ENCODE data around the gene ABCB4. TPM values are rescaled to one million over a fixed set of nuclear protein-coding genes. Genes with fewer than 3 reads are reported as not detected.

The ABCB4 gene
- total and polyA plus RNA-seq, 2 experiments from 2014 or later = 1.2 to 1.5 TPM

DNA sequence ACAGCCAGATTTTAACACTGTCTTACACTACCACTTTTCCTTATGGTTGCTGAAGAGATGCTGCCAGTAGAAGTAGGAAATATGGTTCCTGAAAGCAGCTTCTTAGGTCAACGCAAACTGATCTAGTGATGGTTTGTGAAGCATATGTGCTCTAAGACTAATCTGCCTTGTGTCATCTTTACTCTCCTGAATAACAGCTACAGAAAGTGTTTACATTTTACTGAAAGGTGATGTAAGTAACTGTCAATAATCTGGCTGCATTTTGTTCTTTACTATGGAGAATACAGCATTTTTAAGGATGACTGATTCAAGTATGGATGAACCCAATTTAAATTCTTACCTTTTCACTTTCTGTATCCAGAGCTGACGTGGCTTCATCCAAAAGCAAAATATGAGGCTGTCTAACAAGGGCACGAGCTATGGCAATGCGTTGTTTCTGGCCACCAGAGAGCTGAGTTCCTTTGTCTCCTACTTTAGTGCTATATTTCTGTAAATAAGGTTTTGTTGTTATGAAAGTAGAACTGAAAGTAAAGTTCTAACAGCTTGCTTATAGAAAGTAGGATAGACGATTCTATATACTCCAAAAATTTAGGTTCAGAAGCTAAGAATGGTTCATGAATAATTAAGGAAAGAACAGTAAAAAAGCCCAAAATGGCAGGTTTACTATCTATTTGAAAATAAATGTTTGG is 30.2 kb upstream of the ABCB4 start:
- Histone ChIP-seq H3K9me2 (ENCODE audit: insufficient read depth) (no peaks in the 10 kb centered on the region), H2AFZ (no peak overlapping the region), H3F3A (replicated peaks; ENCODE audit: low read depth) (no peaks in the 10 kb centered on the region), H3K4me1 (ENCODE audit: insufficient read depth) (no peaks in the 10 kb centered on the region), H3K27me3 (ENCODE audit: insufficient read depth) (no peaks in the 10 kb centered on the region), H4K20me1 (replicated peaks; ENCODE audit: insufficient read depth) (no peaks in the 10 kb centered on the region), H3K4me3 (no peak overlapping the region), H3K4me2 (no peak overlapping the region), H3K79me2 (replicated peaks; ENCODE audit: insufficient read depth) (no peaks in the 10 kb centered on the region), H3K27ac (ENCODE audit: low read depth) (no peak overlapping the region), H3K36me3 (ENCODE audit: insufficient read depth) (no peaks in the 10 kb centered on the region)
- no peak for DNase-seq (ENCODE audit: low spot score)
- TF ChIP-seq, protein P1, sequence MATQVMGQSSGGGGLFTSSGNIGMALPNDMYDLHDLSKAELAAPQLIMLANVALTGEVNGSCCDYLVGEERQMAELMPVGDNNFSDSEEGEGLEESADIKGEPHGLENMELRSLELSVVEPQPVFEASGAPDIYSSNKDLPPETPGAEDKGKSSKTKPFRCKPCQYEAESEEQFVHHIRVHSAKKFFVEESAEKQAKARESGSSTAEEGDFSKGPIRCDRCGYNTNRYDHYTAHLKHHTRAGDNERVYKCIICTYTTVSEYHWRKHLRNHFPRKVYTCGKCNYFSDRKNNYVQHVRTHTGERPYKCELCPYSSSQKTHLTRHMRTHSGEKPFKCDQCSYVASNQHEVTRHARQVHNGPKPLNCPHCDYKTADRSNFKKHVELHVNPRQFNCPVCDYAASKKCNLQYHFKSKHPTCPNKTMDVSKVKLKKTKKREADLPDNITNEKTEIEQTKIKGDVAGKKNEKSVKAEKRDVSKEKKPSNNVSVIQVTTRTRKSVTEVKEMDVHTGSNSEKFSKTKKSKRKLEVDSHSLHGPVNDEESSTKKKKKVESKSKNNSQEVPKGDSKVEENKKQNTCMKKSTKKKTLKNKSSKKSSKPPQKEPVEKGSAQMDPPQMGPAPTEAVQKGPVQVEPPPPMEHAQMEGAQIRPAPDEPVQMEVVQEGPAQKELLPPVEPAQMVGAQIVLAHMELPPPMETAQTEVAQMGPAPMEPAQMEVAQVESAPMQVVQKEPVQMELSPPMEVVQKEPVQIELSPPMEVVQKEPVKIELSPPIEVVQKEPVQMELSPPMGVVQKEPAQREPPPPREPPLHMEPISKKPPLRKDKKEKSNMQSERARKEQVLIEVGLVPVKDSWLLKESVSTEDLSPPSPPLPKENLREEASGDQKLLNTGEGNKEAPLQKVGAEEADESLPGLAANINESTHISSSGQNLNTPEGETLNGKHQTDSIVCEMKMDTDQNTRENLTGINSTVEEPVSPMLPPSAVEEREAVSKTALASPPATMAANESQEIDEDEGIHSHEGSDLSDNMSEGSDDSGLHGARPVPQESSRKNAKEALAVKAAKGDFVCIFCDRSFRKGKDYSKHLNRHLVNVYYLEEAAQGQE (IDR thresholded peaks at IDR 0.05; ENCODE audit: unreplicated experiment) = no peak
- TF ChIP-seq STAT1 (IDR thresholded peaks at IDR 0.05; ENCODE audit: unreplicated experiment) = no peak
- TF ChIP-seq, protein P2, sequence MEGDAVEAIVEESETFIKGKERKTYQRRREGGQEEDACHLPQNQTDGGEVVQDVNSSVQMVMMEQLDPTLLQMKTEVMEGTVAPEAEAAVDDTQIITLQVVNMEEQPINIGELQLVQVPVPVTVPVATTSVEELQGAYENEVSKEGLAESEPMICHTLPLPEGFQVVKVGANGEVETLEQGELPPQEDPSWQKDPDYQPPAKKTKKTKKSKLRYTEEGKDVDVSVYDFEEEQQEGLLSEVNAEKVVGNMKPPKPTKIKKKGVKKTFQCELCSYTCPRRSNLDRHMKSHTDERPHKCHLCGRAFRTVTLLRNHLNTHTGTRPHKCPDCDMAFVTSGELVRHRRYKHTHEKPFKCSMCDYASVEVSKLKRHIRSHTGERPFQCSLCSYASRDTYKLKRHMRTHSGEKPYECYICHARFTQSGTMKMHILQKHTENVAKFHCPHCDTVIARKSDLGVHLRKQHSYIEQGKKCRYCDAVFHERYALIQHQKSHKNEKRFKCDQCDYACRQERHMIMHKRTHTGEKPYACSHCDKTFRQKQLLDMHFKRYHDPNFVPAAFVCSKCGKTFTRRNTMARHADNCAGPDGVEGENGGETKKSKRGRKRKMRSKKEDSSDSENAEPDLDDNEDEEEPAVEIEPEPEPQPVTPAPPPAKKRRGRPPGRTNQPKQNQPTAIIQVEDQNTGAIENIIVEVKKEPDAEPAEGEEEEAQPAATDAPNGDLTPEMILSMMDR (conservative IDR thresholded peaks at IDR 0.05; ENCODE audit: low read depth in 2 of 2) = no peak
- no peak for TF ChIP-seq NANOG (IDR thresholded peaks at IDR 0.05; ENCODE audit: borderline replicate concordance)
- no peak for TF ChIP-seq CREB1 (CRISPR knock-in tag; IDR thresholded peaks at IDR 0.05; ENCODE audit: low read depth)
- no peak for TF ChIP-seq EZH2phosphoT487 (IDR thresholded peaks at IDR 0.05; ENCODE audit: unreplicated experiment)
- TF ChIP-seq, protein P3, sequence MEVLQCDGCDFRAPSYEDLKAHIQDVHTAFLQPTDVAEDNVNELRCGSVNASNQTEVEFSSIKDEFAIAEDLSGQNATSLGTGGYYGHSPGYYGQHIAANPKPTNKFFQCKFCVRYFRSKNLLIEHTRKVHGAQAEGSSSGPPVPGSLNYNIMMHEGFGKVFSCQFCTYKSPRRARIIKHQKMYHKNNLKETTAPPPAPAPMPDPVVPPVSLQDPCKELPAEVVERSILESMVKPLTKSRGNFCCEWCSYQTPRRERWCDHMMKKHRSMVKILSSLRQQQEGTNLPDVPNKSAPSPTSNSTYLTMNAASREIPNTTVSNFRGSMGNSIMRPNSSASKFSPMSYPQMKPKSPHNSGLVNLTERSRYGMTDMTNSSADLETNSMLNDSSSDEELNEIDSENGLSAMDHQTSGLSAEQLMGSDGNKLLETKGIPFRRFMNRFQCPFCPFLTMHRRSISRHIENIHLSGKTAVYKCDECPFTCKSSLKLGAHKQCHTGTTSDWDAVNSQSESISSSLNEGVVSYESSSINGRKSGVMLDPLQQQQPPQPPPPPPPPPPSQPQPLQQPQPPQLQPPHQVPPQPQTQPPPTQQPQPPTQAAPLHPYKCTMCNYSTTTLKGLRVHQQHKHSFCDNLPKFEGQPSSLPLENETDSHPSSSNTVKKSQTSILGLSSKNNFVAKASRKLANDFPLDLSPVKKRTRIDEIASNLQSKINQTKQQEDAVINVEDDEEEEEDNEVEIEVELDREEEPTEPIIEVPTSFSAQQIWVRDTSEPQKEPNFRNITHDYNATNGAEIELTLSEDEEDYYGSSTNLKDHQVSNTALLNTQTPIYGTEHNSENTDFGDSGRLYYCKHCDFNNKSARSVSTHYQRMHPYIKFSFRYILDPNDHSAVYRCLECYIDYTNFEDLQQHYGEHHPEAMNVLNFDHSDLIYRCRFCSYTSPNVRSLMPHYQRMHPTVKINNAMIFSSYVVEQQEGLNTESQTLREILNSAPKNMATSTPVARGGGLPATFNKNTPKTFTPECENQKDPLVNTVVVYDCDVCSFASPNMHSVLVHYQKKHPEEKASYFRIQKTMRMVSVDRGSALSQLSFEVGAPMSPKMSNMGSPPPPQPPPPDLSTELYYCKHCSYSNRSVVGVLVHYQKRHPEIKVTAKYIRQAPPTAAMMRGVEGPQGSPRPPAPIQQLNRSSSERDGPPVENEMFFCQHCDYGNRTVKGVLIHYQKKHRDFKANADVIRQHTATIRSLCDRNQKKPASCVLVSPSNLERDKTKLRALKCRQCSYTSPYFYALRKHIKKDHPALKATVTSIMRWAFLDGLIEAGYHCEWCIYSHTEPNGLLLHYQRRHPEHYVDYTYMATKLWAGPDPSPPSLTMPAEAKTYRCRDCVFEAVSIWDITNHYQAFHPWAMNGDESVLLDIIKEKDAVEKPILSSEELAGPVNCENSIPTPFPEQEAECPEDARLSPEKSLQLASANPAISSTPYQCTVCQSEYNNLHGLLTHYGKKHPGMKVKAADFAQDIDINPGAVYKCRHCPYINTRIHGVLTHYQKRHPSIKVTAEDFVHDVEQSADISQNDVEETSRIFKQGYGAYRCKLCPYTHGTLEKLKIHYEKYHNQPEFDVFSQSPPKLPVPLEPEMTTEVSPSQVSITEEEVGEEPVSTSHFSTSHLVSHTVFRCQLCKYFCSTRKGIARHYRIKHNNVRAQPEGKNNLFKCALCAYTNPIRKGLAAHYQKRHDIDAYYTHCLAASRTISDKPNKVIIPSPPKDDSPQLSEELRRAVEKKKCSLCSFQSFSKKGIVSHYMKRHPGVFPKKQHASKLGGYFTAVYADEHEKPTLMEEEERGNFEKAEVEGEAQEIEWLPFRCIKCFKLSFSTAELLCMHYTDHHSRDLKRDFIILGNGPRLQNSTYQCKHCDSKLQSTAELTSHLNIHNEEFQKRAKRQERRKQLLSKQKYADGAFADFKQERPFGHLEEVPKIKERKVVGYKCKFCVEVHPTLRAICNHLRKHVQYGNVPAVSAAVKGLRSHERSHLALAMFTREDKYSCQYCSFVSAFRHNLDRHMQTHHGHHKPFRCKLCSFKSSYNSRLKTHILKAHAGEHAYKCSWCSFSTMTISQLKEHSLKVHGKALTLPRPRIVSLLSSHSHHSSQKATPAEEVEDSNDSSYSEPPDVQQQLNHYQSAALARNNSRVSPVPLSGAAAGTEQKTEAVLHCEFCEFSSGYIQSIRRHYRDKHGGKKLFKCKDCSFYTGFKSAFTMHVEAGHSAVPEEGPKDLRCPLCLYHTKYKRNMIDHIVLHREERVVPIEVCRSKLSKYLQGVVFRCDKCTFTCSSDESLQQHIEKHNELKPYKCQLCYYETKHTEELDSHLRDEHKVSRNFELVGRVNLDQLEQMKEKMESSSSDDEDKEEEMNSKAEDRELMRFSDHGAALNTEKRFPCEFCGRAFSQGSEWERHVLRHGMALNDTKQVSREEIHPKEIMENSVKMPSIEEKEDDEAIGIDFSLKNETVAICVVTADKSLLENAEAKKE (CRISPR knock-in tag; IDR thresholded peaks at IDR 0.05) = no peak
- no peak for TF ChIP-seq ZNF114 (CRISPR knock-in tag; IDR thresholded peaks at IDR 0.05)
- TF ChIP-seq, protein P4, sequence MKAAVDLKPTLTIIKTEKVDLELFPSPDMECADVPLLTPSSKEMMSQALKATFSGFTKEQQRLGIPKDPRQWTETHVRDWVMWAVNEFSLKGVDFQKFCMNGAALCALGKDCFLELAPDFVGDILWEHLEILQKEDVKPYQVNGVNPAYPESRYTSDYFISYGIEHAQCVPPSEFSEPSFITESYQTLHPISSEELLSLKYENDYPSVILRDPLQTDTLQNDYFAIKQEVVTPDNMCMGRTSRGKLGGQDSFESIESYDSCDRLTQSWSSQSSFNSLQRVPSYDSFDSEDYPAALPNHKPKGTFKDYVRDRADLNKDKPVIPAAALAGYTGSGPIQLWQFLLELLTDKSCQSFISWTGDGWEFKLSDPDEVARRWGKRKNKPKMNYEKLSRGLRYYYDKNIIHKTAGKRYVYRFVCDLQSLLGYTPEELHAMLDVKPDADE (IDR thresholded peaks at IDR 0.05) = no peak
- TF ChIP-seq POLR2AphosphoS5 (IDR thresholded peaks at IDR 0.05; ENCODE audit: low read depth) = no peak
- no peak for TF ChIP-seq JUNB (IDR thresholded peaks at IDR 0.05; ENCODE audit: unreplicated experiment)
- TF ChIP-seq EZH2 (IDR thresholded peaks at IDR 0.05; ENCODE audit: low read depth, unreplicated experiment) = no peak
- no peak for TF ChIP-seq ZNF331 (CRISPR knock-in tag; IDR thresholded peaks at IDR 0.05; ENCODE audit: low read depth)
- Mint-ChIP-seq H3K4me3 (no peak overlapping the region), H3K27ac (no peak overlapping the region), H3K36me3 (ENCODE audit: low read depth) (no peaks in the 10 kb centered on the region), H3K27me3 (ENCODE audit: insufficient read depth, low read depth, poor library complexity) (no peaks in the 10 kb centered on the region), H3K9me3 (no peaks in the 10 kb centered on the region), H3K4me1 (peaks cover 2% of the 10 kb centered on the region; the same call in 2 of the 3 replicates)
- ATAC-seq = no peak

All from GM23338 (cell line).